K562 (cell line): Measurements from ENCODE around the gene ZNF512B. TPM values are rescaled to one million over a fixed set of nuclear protein-coding genes. Genes with fewer than 3 reads are reported as not detected.
A peak's percentile ranks its signal among the peaks of the same experiment; 100 is the strongest.

Experiments used
- ARHGAP35 ChIP-seq: fragments of 450-650 bp; IDR thresholded peaks from 2 replicates; pipeline ENCODE4 v1.6.1; 2018; ENCODE audit not compliant: partially characterized antibody
- COPS2 ChIP-seq: fragments of 450-650 bp; conservative IDR thresholded peaks from 2 replicates; pipeline ENCODE4 v1.6.1; 2016; ENCODE audit warnings: mild to moderate bottlenecking, moderate library complexity
- CREBBP ChIP-seq: IDR thresholded peaks from one replicate; pipeline ENCODE4 v1.6.1; 2012; ENCODE audit warnings: low read depth, mild to moderate bottlenecking, control low read depth, inconsistent platforms, low read length
- ESRRB ChIP-seq: fragments of 250-450 bp; sonication (Bioruptor Pico); IDR thresholded peaks from 2 replicates; pipeline ENCODE4 v1.5.0; 2020; ENCODE audit warnings: mild to moderate bottlenecking, moderate library complexity, borderline replicate concordance
- ETS2 ChIP-seq: IDR thresholded peaks from 2 replicates; pipeline ENCODE4 v1.6.1; 2016; ENCODE audit warnings: borderline replicate concordance, missing genetic modification characterization, mild to moderate bottlenecking, moderate library complexity, missing compliant biosample characterization; ENCODE audit not compliant: poor library complexity, severe bottlenecking
- GTF2E2 ChIP-seq: fragments of 200-800 bp; sonication (Bioruptor generic); IDR thresholded peaks from 2 replicates; pipeline ENCODE4 v1.6.1; 2016; ENCODE audit warnings: missing genetic modification characterization, missing compliant biosample characterization
- HCFC1 ChIP-seq: IDR thresholded peaks from 2 replicates; pipeline ENCODE4 v1.6.1; 2012; ENCODE audit warnings: low read depth, low read length, improper control_type of control experiment
- HDGF ChIP-seq: fragments of 450-650 bp; IDR thresholded peaks from 2 replicates; pipeline ENCODE4 v1.6.1; 2016
- HNRNPUL1 ChIP-seq: fragments of 200-400 bp; formaldehyde crosslinking; IDR thresholded peaks from 2 replicates; pipeline ENCODE4 v1.6.1; 2017; ENCODE audit warnings: low read length
- MTF1 ChIP-seq: fragments of 250-450 bp; sonication (Bioruptor Pico); IDR thresholded peaks from 2 replicates; pipeline ENCODE4 v1.9.0; 2021; ENCODE audit warnings: moderate library complexity, mild to moderate bottlenecking, inconsistent platforms, borderline replicate concordance
- PHTF2 ChIP-seq: fragments of 250-450 bp; sonication (Bioruptor Pico); IDR thresholded peaks from 2 replicates; pipeline ENCODE4 v1.5.0; 2021; ENCODE audit warnings: mild to moderate bottlenecking
- PTRF ChIP-seq: fragments of 450-650 bp; IDR thresholded peaks from 2 replicates; pipeline ENCODE4 v1.6.1; 2016; ENCODE audit warnings: mild to moderate bottlenecking, missing genetic modification characterization, missing compliant biosample characterization
- PYGO2 ChIP-seq: fragments of 450-650 bp; IDR thresholded peaks from 2 replicates; pipeline ENCODE4 v1.6.1; 2016; ENCODE audit warnings: mild to moderate bottlenecking, missing genetic modification characterization, moderate library complexity, missing compliant biosample characterization
- RBM17 ChIP-seq: fragments of 200-400 bp; formaldehyde crosslinking; IDR thresholded peaks from 2 replicates; pipeline ENCODE4 v1.6.1; 2017; ENCODE audit warnings: low read depth, mild to moderate bottlenecking, low read length, borderline replicate concordance
- RBM39 ChIP-seq: fragments of 200-400 bp; formaldehyde crosslinking; optimal IDR thresholded peaks from 2 replicates; pipeline ENCODE3; 2018; ENCODE audit warnings: low read depth, low read length
- SAFB2 ChIP-seq: fragments of 200-400 bp; formaldehyde crosslinking; IDR thresholded peaks from 2 replicates; pipeline ENCODE4 v1.6.1; 2018; ENCODE audit warnings: borderline replicate concordance, low read length, low read depth, moderate library complexity; ENCODE audit not compliant: severe bottlenecking
- WHSC1 ChIP-seq: IDR thresholded peaks from one replicate; pipeline ENCODE4 v1.6.1; 2012; ENCODE audit warnings: low read length, control low read depth, inconsistent platforms
- ZBTB1 ChIP-seq: sonication (generic); formaldehyde crosslinking; IDR thresholded peaks from 2 replicates; pipeline ENCODE4 v1.8.1; 2023; ENCODE audit warnings: missing genetic modification reagents, low read depth, mild to moderate bottlenecking, borderline replicate concordance
- ZFP30 ChIP-seq: fragments of 250-450 bp; sonication (Bioruptor Pico); IDR thresholded peaks from 2 replicates; pipeline ENCODE4 v1.8.0; 2022; ENCODE audit warnings: moderate library complexity, mild to moderate bottlenecking, inconsistent platforms, borderline replicate concordance
- ZFPM2 ChIP-seq: fragments of 250-450 bp; sonication (Bioruptor Pico); IDR thresholded peaks from 2 replicates; pipeline ENCODE4 v1.5.1; 2022; ENCODE audit warnings: mild to moderate bottlenecking
- ZKSCAN3 ChIP-seq: fragments of 250-450 bp; sonication (Bioruptor Pico); IDR thresholded peaks from 2 replicates; pipeline ENCODE4 v1.4.0; 2020
- ZNF184 ChIP-seq: sonication (generic); formaldehyde crosslinking; IDR thresholded peaks from 2 replicates; pipeline ENCODE4 v1.5.0; 2020; ENCODE audit warnings: missing genetic modification reagents
- ZNF263 ChIP-seq: sonication (generic); formaldehyde crosslinking; IDR thresholded peaks from 2 replicates; pipeline ENCODE4 v1.8.0; 2022; ENCODE audit warnings: mild to moderate bottlenecking, missing genetic modification reagents, borderline replicate concordance
- ZNF274 ChIP-seq: IDR thresholded peaks from 2 replicates; pipeline ENCODE4 v1.6.1; 2011; ENCODE audit warnings: low read depth, mild to moderate bottlenecking, low read length, moderate library complexity, borderline replicate concordance
- ZNF3 ChIP-seq: fragments of 250-450 bp; sonication (Bioruptor Pico); IDR thresholded peaks from 2 replicates; pipeline ENCODE4 v1.5.0; 2021; ENCODE audit warnings: mild to moderate bottlenecking, moderate library complexity
- ZNF639 ChIP-seq, 2 experiments: fragments of 200-800 bp in 1 of 2; sonication (Bioruptor generic) in 1 of 2; sonication (generic) in 1 of 2; formaldehyde crosslinking in 1 of 2; IDR thresholded peaks in 1 of 2; conservative IDR thresholded peaks in 1 of 2; 2 replicates each; pipeline versions ENCODE4 v1.5.0 to v1.6.1; 2016 to 2020; ENCODE audit warnings: missing compliant biosample characterization in 1 of 2, missing genetic modification characterization in 1 of 2, missing genetic modification reagents in 1 of 2
- ZNF644 ChIP-seq: fragments of 200-800 bp; sonication (Bioruptor generic); IDR thresholded peaks from 2 replicates; pipeline ENCODE4 v1.6.1; 2016; ENCODE audit warnings: low read depth, missing genetic modification characterization, missing compliant biosample characterization
- polyA plus RNA-seq, 8 experiments: library from polyadenylated mRNA; depleted of rRNA in 4 of 8; stranded (reverse) in 5 of 8; unstranded in 3 of 8; fragments of >200 nt; fragmentation: Nextera tagmentation in 2 of 8; fragmentation: Illumina TruSeq in 1 of 8; extraction: Ambion mirVana in 2 of 8; extraction: Trizol in 1 of 8; gene quantifications; 2 replicates each; pipeline versions ENCODE4 v1.2.1 to v1.2.3, GENCODE V29; 2011 to 2014; ENCODE audit warnings: inconsistent platforms in 1 of 8, missing spikeins in 1 of 8
- total RNA-seq, 7 experiments: library from RNA; depleted of rRNA in 6 of 7; stranded (reverse); fragments of >200 nt in 6 of 7; fragmentation: Illumina TruSeq in 2 of 7; extraction: Trizol in 2 of 7; gene quantifications; 2 replicates each; pipeline versions ENCODE4 v1.2.1 to v1.2.3, GENCODE V29; 2011 to 2021; ENCODE audit warnings: low replicate concordance in 1 of 7
- TF ChIP-seq, protein P1 (sequence below): fragments of 250-450 bp; sonication (Bioruptor Pico); IDR thresholded peaks from 2 replicates; pipeline ENCODE4 v1.5.0; 2020; ENCODE audit warnings: mild to moderate bottlenecking

The ZNF512B gene
- total and polyA plus RNA-seq, 9 of the 15 experiments (the other 6 are each of a cell fraction or from before 2014, with no cell fraction given): 0.01 to 27.8 (median 8.2) TPM

GRCh38 chr20:63980806-63981728, 11.3 kb upstream of the ZNF512B start, which contains the start of gene PRPF6 (continued):
- TF ChIP-seq ETS2 (tag): no peak
- TF ChIP-seq CREBBP: no peak
- TF ChIP-seq COPS2: no peak
- TF ChIP-seq PYGO2 (tag): no peak
- no peak for TF ChIP-seq SAFB2
- TF ChIP-seq ARHGAP35: no peak
- TF ChIP-seq RBM39: no peak
- no peak for TF ChIP-seq ZKSCAN3 (CRISPR knock-in tag)
- peak in 1 of 2 experiments; percentile 88; a peak in 2 of 4 replicates for TF ChIP-seq ZNF639 (CRISPR knock-in tag; conservative IDR thresholded peaks at IDR 0.05 in 1 of 2, IDR thresholded peaks at IDR 0.05 in 1 of 2)
- TF ChIP-seq HDGF: no peak
- no peak for TF ChIP-seq ZFP30
- TF ChIP-seq ZFPM2 (CRISPR knock-in tag): no peak
- TF ChIP-seq ZNF263 (CRISPR knock-in tag): no peak
- no peak for TF ChIP-seq ZNF3 (CRISPR knock-in tag)
- TF ChIP-seq RBM17: no peak
- TF ChIP-seq ZNF644 (tag): no peak
- no peak for TF ChIP-seq WHSC1
- peak; percentile 90 for TF ChIP-seq HCFC1
- TF ChIP-seq MTF1 (CRISPR knock-in tag): no peak
- TF ChIP-seq GTF2E2: peak; percentile 66; the same call in 1 of the 2 replicates
- no peak for TF ChIP-seq HNRNPUL1
- TF ChIP-seq, protein P1, sequence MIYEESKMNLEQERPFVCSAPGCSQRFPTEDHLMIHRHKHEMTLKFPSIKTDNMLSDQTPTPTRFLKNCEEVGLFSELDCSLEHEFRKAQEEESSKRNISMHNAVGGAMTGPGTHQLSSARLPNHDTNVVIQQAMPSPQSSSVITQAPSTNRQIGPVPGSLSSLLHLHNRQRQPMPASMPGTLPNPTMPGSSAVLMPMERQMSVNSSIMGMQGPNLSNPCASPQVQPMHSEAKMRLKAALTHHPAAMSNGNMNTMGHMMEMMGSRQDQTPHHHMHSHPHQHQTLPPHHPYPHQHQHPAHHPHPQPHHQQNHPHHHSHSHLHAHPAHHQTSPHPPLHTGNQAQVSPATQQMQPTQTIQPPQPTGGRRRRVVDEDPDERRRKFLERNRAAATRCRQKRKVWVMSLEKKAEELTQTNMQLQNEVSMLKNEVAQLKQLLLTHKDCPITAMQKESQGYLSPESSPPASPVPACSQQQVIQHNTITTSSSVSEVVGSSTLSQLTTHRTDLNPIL (CRISPR knock-in tag): no peak
- no peak for TF ChIP-seq ZNF184 (CRISPR knock-in tag)
- no peak for TF ChIP-seq ZBTB1
- TF ChIP-seq PTRF: no peak
- TF ChIP-seq ZNF274: no peak
- TF ChIP-seq PHTF2 (CRISPR knock-in tag): no peak
- TF ChIP-seq ESRRB (CRISPR knock-in tag): no peak
